DND-41 (cell line): Measurements from ENCODE around the gene MAP4K3.

Experiments
- ATAC-seq: fragments of 200-7000 bp; cut with Tn5 transposase; 3 replicates; pipeline ENCODE4 v1.9.1; 2021; ENCODE audit warnings: low read depth; ENCODE audit not compliant: insufficient read depth
- DNase-seq: peaks from one replicate; pipeline ENCODE4 v3.0.0-alpha.2; 2020
- H2AFZ ChIP-seq: 2 replicates; pipeline ENCODE4 v1.6.0; 2012; ENCODE audit warnings: low read depth, low read length
- H3K27ac ChIP-seq: 2 replicates; pipeline ENCODE4 v1.5.1; 2012; ENCODE audit warnings: low read length, inconsistent platforms
- H3K27me3 ChIP-seq: fragments of 200-600 bp; sonication (generic); 2 replicates; pipeline ENCODE4 v1.6.0; 2012; ENCODE audit warnings: low read length, mild to moderate bottlenecking, inconsistent platforms; ENCODE audit not compliant: insufficient read depth, poor library complexity
- H3K36me3 ChIP-seq: 2 replicates; pipeline ENCODE4 v1.5.1; 2012; ENCODE audit warnings: low read length, inconsistent platforms; ENCODE audit not compliant: insufficient read depth
- H3K4me1 ChIP-seq: 2 replicates; pipeline ENCODE4 v1.5.1; 2012; ENCODE audit warnings: mild to moderate bottlenecking, low read length; ENCODE audit not compliant: insufficient read depth
- H3K4me2 ChIP-seq: 2 replicates; pipeline ENCODE4 v1.6.0; 2012; ENCODE audit warnings: mild to moderate bottlenecking, moderate library complexity, low read length, inconsistent platforms; ENCODE audit not compliant: insufficient read depth
- H3K4me3 ChIP-seq, 2 experiments: fragments of 200-600 bp in 1 of 2; shearing (Covaris generic) in 1 of 2; 2 replicates each; pipeline ENCODE4 v1.5.1; 2012 to 2016; ENCODE audit warnings: inconsistent platforms in 2 of 2, low read length in 2 of 2, mild to moderate bottlenecking in 2 of 2, low read depth in 1 of 2, moderate library complexity in 1 of 2
- H3K79me2 ChIP-seq: 2 replicates; pipeline ENCODE4 v1.6.0; 2012; ENCODE audit warnings: low read length, inconsistent platforms; ENCODE audit not compliant: insufficient read depth
- H3K9ac ChIP-seq: 2 replicates; pipeline ENCODE4 v1.6.0; 2012; ENCODE audit warnings: low read depth, mild to moderate bottlenecking, inconsistent platforms, low read length, moderate library complexity
- H3K9me3 ChIP-seq: 2 replicates; pipeline ENCODE4 v1.5.1; 2012; ENCODE audit warnings: low read length, moderate library complexity, mild to moderate bottlenecking, inconsistent platforms; ENCODE audit not compliant: insufficient read depth, severe bottlenecking
- H4K20me1 ChIP-seq: 2 replicates; pipeline ENCODE4 v1.6.0; 2012; ENCODE audit warnings: low read length; ENCODE audit not compliant: insufficient read depth
- CTCF ChIP-seq: IDR thresholded peaks from 2 replicates; pipeline ENCODE4 v1.5.1; 2012; ENCODE audit warnings: borderline replicate concordance, low read length, moderate library complexity, mild to moderate bottlenecking; ENCODE audit not compliant: poor library complexity, severe bottlenecking; ENCODE audit errors: extremely low read depth
- EZH2 ChIP-seq: IDR thresholded peaks from 3 replicates; pipeline ENCODE4 v1.6.1; 2012; ENCODE audit warnings: borderline replicate concordance, low read depth, mild to moderate bottlenecking, moderate library complexity, low read length, inconsistent platforms; ENCODE audit not compliant: severe bottlenecking

The MAP4K3 gene

GRCh38 chr2:39437522-39438296 lies 624 bp upstream of the MAP4K3 start:
- Histone ChIP-seq H3K27ac (peak overlapping the region; percentile 64), H3K79me2 (peaks cover 46% of the 10 kb centered on the region), H3K4me1 (peaks cover 44% of the 10 kb centered on the region), H4K20me1 (peaks cover 15% of the 10 kb centered on the region; the same call in 1 of the 2 replicates), H3K36me3 (peaks cover 4% of the 10 kb centered on the region; the same call in 1 of the 2 replicates), H3K9ac (peak overlapping the region; percentile 66), H3K9me3 (peaks cover 4% of the 10 kb centered on the region), H3K4me2 (peak overlapping the region; percentile 94), H3K4me3 (peak overlapping the region; percentile 52 to 92), H3K27me3 (no peaks in the 10 kb centered on the region), H2AFZ (peak overlapping the region; percentile 96)
- peak; percentile 26 for ATAC-seq
- no peak for TF ChIP-seq EZH2
- TF ChIP-seq CTCF: no peak
- peak; percentile 30 for DNase-seq

GRCh38 chr2:39435741-39436591 lies 1.1 kb downstream of the MAP4K3 start:
- H3K27ac ChIP-seq: peak overlapping the region; percentile 64
- H3K4me3 ChIP-seq: peak overlapping the region; percentile 52 to 92
- H3K9me3 ChIP-seq: no peaks in the 10 kb centered on the region
- H3K9ac ChIP-seq: peak overlapping the region; percentile 66
- peak; percentile 27 for ATAC-seq
- TF ChIP-seq CTCF: no peak
- TF ChIP-seq EZH2: no peak
- peak overlapping the region; percentile 94 for H3K4me2 ChIP-seq
- DNase-seq: no peak
- peaks cover 63% of the 10 kb centered on the region for H3K79me2 ChIP-seq
- H2AFZ ChIP-seq: peak overlapping the region; percentile 96
- H3K36me3 ChIP-seq: peaks cover 4% of the 10 kb centered on the region; the same call in 1 of the 2 replicates
- no peaks in the 10 kb centered on the region for H3K27me3 ChIP-seq
- H4K20me1 ChIP-seq: peaks cover 18% of the 10 kb centered on the region; the same call in 1 of the 2 replicates
- peaks cover 47% of the 10 kb centered on the region for H3K4me1 ChIP-seq

- peaks cover 70% of the 10 kb centered on the region for H3K79me2 ChIP-seq
- H2AFZ ChIP-seq: no peak overlapping the region
- TF ChIP-seq EZH2 (no peak), CTCF (no peak)
- H3K4me1 ChIP-seq: peaks cover 47% of the 10 kb centered on the region
- peak overlapping the region; percentile 52 to 92; a peak in 3 of 4 replicates for H3K4me3 ChIP-seq
- ATAC-seq: no peak
- peaks cover 4% of the 10 kb centered on the region; the same call in 1 of the 2 replicates for H3K36me3 ChIP-seq
- H3K9me3 ChIP-seq: no peaks in the 10 kb centered on the region
- H4K20me1 ChIP-seq: peaks cover 23% of the 10 kb centered on the region; the same call in 1 of the 2 replicates
- peak overlapping the region; percentile 66 for H3K9ac ChIP-seq
- H3K4me2 ChIP-seq: peak overlapping the region; percentile 94
- DNase-seq: no peak
- H3K27me3 ChIP-seq: no peaks in the 10 kb centered on the region
- peak overlapping the region; percentile 39; the same call in 1 of the 2 replicates for H3K27ac ChIP-seq
Measured at GRCh38 chr2:39435234-39435633, 1.9 kb downstream of the MAP4K3 start.
